ENCODE measurements around the gene STRA6. TPM values are rescaled to one million over a fixed set of nuclear protein-coding genes. Genes with fewer than 3 reads are reported as not detected.
A peak's percentile ranks its signal among the peaks of the same experiment; 100 is the strongest.

Gene STRA6, protein sequence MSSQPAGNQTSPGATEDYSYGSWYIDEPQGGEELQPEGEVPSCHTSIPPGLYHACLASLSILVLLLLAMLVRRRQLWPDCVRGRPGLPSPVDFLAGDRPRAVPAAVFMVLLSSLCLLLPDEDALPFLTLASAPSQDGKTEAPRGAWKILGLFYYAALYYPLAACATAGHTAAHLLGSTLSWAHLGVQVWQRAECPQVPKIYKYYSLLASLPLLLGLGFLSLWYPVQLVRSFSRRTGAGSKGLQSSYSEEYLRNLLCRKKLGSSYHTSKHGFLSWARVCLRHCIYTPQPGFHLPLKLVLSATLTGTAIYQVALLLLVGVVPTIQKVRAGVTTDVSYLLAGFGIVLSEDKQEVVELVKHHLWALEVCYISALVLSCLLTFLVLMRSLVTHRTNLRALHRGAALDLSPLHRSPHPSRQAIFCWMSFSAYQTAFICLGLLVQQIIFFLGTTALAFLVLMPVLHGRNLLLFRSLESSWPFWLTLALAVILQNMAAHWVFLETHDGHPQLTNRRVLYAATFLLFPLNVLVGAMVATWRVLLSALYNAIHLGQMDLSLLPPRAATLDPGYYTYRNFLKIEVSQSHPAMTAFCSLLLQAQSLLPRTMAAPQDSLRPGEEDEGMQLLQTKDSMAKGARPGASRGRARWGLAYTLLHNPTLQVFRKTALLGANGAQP
- total RNA-seq (2014; rRNA removed; shearing (Covaris generic)): 28.3 and 30.8 TPM in 2 replicates

DNA sequence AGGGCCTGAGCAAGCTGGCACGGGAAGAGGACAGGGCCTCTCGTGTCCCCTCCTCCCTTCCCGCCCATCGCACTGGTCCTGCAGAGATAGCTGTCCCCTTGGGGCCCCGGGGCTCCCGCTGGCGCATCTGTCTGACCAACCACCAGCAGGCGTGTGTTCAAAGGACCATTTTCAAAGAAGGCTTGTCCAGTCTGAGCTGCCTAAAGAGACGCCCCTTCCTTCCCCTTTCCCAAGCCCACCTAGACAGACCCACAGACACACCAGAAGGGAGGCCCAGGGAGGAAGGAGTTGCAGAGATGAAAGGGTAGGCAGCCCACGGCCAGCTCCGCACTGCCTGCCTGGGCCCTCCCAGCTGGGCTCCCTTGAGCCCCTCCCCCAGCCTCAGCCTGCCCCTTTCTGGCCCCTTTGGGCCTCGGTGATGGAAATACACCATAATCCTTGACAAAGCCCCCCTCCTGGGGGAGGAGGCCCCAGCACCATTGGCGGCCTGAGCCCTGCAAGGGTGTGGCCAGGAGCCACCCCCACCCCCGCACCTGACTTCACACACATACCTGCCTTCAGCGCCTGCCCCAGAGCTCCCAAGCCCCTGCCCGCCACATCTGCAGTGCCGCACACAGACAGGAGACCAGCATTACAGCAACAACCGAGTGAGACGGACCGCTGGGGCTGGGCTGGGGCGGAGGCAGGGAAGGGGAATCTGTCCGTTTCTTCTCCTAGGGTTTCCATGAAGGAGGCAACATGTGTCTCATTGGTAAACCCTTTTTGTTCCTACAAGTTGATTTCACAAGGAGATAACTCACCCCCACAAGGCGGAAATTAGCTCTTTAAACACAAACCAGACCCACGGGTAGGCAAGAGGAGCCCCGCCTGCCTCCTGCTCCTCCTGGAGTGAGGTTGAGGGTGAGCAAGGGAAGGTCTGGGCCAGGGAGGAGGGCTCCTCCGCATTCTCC, at the start of gene STRA6:
Gene STRA6 (minus strand): TSS at position 336 of the 950 bp plus-strand sequence. CDS start 520 bp downstream, outside the sequence.
- peak; percentile 93 for DNase-seq (ENCODE audit: low read depth)

DNA sequence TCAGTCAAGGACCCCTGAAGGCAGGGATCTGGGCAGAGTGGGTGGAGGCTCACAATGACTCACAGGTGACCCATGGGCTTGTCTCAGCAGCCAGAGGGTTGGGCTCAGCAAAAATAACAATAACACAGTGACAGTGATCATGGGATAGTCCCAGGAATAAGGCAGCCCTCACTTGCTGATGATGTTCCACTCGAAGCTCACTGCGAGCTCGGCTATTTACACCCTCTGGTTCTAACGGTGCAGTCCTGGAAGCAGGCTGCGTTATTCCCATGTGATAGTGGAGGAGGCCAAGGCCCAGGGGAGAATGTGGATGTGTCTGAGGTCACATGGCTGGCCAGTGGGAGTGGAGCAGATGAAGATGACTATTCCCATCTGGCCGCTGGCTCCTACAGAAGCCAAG, 49.7 kb upstream of the STRA6 start:
- DNase-seq (ENCODE audit: low read depth): peak; percentile 56

DNA sequence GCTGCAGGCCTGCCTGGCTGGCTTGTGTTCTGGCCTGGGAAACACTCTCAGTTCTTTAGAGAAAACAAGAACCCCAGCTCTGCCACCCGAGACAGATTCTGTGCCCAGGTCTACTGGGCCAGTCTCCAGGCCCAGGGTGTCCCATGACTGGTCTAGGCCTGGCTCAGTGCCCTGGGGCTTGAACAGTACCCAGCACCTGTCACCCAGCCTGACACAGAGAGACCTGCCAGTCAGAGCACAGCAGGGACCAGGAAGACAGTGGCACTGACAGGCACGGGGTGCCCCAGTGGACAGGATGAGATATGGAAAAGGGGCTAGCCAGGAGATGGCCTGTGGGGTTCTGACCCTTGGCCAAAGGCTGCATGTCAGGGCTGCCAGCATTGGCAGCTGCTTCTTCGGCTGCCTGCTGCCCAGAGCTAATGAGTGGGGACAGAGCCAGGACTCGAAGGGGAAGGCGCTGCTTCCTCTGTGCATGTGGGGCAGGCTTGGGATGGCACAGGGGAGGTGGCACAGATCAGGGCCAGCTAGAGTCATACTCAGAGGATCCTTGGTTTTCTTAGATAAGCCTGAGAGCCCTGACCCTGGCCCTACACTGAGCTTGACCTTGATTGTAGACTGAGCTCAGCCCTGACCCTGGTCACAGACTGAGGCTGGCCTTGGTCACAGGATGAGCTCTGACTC, 48.7 kb upstream of the STRA6 start:
- DNase-seq (ENCODE audit: low read depth): no peak

DNA sequence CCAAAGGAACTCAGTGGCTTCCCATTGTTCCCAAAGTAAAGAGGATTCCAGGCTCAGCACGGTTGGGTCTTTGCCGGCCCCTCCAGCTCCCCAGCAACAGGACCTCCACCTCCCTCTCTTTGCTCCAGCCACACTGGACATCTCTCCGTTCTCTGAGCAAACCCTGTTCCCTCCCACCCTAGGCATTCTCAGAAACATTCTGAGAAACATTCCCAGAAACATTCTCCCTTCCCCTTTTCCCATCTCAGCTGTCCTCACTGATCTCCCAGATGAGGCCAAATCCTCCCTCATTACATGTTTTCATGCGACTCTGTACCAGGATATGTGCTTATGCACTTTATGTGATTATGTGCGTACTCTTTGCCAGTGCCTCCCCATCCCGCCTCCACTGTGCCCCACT, 47.7 kb upstream of the STRA6 start:
- DNase-seq (ENCODE audit: low read depth): no peak

DNA sequence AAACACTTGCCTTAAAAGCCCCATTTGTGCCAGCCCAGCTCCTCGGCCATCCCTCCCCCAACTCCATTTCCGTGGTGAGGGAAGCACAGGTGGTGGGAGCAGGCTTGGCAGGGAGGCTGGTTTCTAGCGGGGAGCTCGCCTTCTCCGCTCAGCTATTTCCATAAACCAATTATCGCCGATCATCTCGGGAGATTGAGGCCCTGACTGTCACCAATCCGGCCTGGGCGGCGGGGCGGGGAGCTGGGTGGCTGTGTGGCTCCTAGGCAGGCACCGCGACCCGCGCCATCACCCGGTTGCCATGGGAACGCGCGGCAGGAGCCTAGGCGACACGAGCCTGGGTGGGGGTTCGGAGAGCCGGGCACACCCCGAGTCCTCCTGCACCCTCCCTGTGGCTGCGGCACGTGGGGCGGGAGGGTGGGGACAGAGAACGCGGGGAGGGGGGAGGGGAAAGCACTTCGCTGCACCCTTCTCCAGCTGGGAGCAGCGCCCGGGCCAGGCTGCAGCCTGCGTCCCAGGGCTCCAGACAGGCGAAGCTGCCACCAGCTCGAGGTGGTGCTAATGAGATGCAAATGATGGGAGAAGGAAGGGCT, 42.9 kb upstream of the STRA6 start:
- no peak for DNase-seq (ENCODE audit: low read depth)

DNA sequence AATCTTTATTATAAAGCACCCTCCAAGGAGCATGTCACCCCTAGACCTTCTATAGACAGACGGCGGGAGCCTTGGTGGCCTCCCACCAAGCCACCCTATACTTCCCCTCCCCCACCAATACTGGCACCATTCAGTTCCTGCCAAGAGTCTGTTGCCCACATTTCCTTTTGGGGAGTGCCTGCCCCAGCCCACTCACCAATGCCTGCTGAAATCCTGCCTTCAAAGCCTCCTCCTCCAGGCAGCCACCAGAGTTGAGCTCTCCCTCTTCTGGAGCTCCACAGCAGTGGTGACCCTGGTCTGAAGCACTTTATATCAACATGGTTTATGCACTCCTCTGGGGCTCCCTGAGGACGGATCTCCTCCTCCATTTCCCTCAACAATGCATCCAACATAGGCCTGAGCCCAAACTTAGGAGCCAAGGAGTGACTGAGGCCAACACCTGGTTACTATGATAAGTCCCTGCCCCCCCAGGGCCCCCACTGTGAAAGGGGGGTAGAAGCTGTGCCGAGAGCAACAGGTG, 42.3 kb upstream of the STRA6 start:
- no peak for DNase-seq (ENCODE audit: low read depth)

DNA sequence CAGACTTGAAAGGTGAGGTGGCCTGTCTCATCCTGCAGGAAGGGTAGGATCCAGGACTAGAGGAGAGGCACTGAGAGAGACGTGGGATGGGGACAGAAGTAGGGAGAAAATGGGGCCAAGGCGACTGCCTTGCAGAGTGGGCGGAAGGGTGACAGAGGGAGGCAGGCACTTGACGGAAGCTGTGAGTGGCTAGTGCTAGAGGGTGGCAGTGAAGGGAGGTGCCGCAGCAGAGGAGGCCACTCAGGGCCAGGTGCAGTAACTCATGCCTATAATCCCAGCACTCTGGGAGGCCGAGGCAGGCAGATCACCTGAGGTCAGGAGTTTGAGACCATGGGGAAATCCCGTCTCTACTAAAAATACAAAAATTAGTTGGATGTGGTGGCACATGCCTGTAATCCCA, 40.8 kb upstream of the STRA6 start:
- DNase-seq (ENCODE audit: low read depth): no peak

DNA sequence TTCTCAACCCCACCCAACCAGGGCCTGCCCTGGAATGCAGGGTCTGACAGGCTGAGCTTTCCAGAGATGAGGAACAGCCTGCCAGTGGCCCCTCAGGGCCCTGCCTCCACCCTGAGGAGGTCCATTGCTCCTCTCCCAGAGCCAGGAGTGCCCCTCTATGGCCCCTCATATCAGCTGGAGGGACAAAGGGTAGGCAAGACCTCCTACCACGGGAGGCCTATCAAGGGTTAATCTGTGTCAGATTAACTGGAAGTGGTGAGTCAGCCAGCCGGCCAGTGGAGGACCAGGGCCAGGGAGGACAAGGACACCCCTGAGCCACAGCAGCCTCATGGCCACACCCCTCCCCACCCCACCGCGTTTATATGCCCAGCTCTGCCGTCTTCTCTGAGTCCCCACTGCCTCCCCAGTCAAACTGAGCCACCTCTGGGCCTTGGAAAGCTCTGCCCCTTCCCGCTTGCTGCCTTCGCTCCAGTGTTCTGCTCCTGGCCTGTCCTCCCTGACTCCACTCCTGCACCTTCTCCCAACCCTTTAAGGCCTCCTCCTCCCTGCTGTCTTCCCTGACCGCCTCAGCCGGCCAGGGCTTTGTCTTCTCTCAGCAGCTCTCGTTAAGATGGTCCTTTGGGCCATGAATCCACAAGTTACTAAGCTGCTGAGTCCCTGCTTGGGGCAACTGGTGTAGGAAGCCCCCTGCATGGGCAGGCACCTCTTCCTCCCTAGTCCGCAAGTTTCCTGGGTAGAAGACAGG, 40.0 kb upstream of the STRA6 start:
- DNase-seq (ENCODE audit: low read depth): no peak

DNA sequence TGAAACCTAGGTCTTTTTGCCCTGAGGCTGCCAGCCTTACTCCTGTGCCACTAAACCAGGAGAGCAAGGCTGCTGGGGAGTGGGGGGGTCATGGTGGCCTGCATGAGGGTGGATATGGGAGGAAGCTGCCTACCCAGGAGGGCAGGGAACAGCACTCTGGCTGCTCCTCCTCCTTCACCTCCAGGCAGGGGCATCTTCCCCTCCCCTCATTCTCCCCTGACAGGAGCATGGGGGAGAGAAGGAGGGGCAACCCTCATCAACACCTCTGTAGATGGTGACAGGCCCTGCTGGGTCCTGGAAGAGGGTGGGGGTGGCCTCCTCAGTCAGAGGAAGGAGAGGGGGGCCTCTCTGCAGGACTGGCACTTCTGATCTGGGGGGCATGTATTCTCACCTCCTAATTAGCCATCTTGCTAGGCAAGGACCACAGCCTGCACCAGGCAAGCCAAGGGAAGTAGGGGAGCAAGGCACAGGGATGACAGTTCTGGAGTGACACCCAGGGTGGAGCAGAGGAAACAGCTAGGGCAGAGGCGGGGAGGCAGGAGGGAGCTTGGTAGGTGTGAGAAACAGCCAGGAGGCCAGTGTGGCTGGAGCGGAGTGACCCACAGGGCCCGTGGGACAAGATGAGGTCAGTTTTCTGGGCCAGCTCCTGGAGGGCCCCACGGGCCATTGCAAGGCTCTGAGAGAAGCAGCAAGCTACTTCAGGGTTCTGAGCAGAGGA, 38.5 kb upstream of the STRA6 start:
- no peak for DNase-seq (ENCODE audit: low read depth)

DNA sequence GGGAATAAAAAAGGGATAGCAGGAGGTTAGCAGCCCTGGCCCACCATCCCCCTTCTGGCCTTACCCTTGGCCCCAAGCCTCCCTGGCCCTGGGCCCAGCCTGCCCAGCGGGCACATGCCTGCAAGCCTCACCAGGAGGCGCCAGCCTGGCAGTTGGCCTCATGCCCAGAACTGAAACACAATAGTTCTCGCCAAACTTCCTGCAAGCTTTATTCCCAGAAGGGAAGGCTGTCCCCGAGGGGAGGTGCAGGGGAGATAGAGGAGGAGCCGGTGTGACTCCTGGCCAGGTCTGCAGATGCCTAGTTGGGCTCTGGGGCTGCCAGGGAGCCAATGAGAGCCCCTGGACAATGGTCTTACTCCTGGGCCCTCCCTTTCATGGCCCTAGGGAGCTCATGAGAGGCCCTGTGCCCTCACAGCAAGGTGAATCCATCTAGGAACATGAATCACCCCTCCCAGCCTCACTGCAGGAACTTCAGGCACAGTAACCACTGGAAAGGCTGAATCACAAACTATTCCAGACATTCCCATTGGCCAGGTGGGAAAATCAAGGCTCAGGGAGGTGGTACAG, 37.5 kb upstream of the STRA6 start:
- peak; percentile 95 for DNase-seq (ENCODE audit: low read depth)

DNA sequence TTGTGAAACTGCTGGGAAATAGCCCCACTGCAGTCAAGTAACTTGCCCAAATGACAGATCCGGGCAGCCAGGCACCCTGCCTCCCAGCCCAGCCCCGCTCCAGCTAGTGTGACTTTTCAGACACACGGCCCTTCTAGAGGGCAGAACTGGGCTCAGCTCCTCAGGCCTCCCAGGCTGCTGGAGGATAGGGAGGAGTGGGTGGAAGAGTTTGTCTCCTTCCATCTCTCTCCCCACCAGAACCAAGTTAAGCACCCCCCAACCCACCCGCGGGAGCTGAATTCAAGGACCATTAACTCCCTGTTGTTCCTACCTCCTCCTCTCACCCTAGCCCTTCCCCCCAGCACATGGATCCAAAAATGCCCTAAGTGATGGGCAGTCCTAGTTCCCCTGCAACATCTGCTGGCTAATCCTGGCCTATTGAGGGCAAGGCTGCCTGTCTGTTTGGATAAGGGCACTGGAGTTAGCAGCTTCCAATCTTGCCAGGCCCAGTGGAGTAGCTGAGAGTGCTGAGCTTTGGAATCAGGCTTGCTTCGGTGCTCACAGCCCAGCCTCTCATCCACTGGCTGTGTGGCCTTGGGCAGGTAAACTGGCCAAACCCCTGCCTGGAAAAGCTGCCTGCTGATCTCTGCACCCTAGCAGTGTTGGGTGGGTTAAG, 36.6 kb upstream of the STRA6 start:
- no peak for DNase-seq (ENCODE audit: low read depth)

DNA sequence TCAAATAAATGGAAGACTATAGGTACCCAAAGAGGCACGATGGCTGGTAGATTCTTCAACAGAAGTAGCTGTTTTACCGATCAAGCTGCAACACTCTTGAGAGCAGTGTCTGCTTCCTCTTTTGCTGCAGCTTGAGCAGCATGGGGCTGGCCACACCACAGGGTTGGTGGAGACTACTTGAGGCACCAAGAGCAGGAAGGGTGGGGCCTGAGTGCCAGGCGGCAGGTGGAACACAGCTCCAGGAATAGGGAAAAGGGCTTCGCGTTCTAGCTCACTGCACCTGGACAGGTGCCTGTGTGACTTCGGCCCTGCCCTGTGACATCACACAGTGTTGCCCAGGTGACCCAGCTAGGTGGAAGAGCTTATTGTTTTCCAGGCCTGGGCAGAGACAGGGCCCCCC, 33.4 kb upstream of the STRA6 start, which contains the start of gene CCDC33:
Gene CCDC33 (plus strand): TSS at position 365 of the 400 bp plus-strand sequence. CDS start 394 bp downstream, outside the sequence.
- DNase-seq (ENCODE audit: low read depth): no peak

DNA sequence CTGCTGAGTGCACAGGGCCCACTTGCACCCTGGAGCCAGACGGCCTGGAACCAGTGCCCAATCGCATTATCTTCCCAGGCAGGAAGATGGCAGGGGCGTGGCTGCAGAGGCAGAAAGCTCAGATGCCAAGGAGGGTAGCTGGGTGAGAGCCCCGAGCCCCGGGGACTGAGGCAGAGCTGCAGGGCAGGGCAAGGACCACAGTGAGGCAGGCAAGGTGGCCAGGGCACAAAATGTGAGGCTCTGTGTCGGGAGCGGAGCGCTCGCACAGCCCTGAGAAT, 31.9 kb upstream of the STRA6 start:
- no peak for DNase-seq (ENCODE audit: low read depth)

DNA sequence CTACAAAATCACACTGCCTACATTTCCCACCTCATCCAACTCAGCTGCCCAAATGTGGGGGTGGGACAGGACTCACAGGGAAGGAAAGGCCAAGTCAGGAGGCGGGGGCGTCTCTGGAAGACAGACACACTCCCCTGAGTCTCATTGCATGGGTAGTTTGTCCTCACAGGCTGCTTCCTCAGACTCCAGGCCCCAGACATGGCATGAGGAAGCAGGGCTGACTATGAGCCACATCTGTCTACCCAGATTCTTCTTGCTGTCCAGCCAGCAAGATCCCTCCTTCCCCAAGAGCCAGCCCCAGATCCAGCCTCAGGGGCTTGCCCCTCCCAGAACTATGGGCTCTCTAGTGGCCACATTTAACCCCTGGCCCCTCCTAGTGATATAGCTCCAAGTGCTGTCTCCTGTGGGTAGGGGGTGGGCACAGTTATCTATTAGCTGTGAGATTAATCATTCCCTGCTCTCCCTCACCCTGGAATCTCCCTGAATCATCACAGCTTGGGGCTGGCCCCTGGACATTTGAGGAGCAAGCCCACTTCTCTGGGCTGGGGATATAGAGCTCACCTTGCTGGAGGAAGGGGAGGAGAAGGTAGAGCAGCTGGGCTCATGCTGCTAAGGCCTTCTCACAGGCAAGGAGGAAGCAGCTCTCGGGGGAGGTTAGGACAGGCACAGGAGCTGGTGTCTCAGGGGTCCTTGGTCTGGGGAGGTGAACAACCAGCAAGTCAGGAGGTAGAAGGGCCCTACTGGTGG, 31.4 kb upstream of the STRA6 start:
- DNase-seq (ENCODE audit: low read depth): no peak

DNA sequence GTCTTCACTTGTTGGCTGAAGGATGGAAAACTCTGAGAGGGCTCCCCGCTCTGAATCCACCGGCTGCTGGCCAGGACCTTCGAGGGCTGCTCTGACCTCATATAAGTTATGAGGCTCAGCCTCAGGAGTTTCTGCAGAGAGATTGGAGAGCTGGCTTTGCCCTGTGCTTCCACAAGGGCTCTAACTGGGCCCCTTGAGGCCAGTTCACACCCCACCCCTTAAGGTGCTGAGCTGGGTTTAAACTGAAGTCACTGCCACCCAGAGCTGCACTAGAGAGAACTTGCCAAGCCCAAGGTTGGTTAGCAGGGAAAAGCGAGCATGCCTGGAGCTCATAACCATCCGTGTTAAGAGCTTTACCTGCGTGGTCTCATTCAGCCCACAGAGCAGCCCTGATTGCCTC, 30.8 kb upstream of the STRA6 start:
- DNase-seq (ENCODE audit: low read depth): no peak

DNA sequence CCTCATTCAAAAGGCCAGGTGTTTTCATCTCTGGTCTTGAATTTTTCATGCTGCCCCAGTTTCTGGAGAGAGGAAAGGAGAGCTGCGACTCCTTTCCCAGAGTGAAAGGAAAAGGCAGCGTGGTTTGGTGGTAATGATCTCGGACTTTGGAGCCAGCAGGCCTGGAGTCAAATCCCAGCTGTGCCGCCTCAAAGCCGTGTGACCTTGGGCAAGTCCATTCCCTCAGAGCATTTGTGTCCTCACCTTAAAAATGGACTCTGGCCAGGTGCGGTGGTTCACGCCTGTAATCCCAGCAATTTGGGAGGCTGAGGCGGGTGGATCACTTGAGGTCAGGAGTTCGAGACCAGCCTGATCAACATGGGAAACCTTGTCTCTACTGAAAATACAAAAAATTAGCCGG, 28.9 kb upstream of the STRA6 start:
- DNase-seq (ENCODE audit: low read depth): no peak

DNA sequence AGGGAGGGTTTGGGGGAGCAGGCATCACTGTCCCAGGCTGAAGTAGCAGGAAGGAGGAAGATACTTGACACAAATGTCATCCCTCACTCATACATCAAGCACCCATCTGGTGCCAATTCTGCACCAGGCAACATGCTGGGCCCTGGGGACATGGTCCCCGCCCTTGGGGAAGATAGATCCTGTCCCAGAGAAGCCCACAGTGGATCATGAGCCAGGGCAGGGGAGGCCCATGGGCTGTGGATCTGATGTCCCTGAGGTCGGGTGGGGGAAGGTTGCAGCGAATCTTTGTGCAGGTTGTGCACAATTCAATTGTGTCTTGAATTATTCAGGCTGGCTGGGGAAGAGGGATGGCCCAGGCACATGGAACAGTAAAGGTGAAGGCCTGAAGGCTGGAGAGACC, 27.1 kb upstream of the STRA6 start:
- DNase-seq (ENCODE audit: low read depth): no peak

DNA sequence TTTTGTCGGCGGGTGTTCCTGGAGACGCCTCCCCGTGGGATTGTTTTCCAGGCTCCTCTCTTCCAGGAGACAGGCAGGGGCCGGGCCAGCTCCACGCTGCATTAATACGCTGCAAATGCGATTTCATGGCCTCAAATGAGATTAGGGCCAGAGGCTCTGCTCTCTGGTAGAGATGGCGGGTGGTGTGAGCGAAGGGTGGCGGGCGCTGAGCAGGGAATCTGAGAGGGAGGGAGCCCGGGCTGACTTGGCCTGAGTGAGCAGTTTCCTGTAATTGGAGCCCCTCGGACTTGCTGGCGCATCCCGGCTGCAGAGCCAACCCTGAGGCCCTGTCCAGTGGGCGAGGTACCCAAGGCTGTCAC, 26.1 kb upstream of the STRA6 start:
- DNase-seq (ENCODE audit: low read depth): peak; percentile 46
